ENCODE measurements around the gene TCP11L2. TPM values are rescaled to one million over a fixed set of nuclear protein-coding genes. Genes with fewer than 3 reads are reported as not detected.
"Not testable (repeated sequence)": the region's sequence is repeated elsewhere in the genome, so short reads cannot be mapped to it uniquely, and the experiment has no call there.

Gene TCP11L2
- total RNA-seq, 1 donor from 2014 or later = 59.1 TPM

DNA sequence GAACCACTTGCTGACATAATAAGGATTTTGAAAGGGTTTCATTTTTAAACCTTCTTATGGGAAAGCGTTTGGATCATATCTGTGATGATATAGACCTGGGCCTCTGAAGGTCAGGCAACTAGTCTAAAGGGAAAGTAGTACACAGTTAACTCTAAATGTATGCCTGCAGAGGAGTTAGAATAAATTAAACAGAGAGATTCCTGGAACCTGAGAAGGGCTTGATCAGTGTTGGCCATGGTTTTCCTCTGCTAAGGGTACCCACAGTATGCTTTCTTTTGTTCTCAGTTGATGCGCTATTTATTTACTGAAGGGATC, 40.6 kb downstream of the TCP11L2 start:
- DNase-seq (ENCODE audit: low read depth in 2 of 2) = no peak

DNA sequence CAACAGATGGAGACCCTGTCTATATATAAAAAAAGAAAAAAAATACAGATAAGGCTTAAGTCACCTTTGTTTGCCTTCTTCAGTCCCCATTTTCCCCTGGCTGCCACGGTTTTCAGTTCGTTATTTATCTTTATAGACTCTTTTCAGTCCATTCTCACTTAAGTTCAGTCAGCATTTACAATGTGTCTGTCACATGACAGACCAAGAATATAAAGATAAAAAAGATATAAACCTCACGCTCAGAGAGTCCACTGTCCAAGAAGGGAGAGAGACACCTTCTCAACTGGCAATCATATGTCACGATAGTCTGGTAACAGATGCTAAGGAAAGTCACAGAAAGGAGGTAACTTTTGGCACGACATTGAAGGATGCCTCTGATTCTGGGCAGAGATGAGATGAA, 41.6 kb downstream of the TCP11L2 start:
- DNase-seq (ENCODE audit: low read depth in 2 of 2) = no peak

GRCh38 chr12:106345746-106346145, 43.2 kb downstream of the TCP11L2 start:
- DNase-seq (ENCODE audit: low read depth in 2 of 2) = peak; percentile 75 to 82

DNA sequence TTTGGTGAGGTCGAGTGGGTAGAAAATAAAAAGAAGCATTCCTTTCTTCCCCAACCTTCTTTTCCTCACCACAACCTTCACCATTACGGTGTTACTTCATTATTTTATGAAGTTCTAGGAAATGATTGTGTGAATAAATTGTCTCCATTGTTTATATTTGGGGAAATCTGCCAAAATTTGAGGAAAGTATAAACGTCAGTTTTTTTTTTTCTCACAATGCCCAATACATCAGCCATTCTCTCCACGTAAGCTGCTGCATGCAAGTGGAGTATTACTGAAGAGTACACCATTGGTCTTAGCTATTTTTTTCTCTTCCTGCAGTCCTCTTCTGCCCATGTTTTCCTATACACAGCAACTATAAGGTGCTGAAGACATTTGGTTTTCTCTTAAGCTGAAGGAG, 45.9 kb downstream of the TCP11L2 start:
- DNase-seq (ENCODE audit: low read depth in 2 of 2) = peak; percentile 50 to 74

DNA sequence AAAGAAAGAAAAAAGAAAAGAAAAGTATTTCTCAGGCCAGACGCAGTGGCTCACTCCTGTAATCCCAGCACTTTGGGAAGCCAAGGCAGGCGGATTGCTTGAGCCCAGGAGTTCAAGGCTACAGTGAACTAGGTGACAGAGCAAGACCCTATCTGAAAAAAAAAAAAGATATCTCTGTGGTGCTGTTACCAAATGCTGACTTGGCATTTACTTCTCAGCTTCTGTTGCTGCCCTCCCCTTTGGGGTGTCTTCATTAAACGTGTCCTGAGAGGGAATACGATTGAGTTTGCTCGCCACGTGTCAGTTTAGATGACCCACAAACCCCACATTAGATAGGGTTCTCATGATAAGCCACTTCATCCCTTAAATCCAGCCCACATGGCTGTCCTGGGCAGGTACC, 50.6 kb downstream of the TCP11L2 start:
- no peak for DNase-seq (ENCODE audit: low read depth in 2 of 2)

GRCh38 chr12:106357549-106358395, 55.2 kb downstream of the TCP11L2 start, which contains the start of gene POLR3B:
Gene POLR3B (plus strand): TSS chr12:106357748. CDS start chr12:106357880, 132 bp downstream.
- DNase-seq (ENCODE audit: low read depth in 2 of 2) = peak; percentile 97 to 98

- DNase-seq (ENCODE audit: low read depth in 2 of 2) = peak in 1 of 2 donors; percentile 63
Measured at GRCh38 chr12:106358396-106359241, 56.1 kb downstream of the TCP11L2 start.

GRCh38 chr12:106359646-106360399, 57.3 kb downstream of the TCP11L2 start:
- no peak for DNase-seq (ENCODE audit: low read depth in 2 of 2)

DNA sequence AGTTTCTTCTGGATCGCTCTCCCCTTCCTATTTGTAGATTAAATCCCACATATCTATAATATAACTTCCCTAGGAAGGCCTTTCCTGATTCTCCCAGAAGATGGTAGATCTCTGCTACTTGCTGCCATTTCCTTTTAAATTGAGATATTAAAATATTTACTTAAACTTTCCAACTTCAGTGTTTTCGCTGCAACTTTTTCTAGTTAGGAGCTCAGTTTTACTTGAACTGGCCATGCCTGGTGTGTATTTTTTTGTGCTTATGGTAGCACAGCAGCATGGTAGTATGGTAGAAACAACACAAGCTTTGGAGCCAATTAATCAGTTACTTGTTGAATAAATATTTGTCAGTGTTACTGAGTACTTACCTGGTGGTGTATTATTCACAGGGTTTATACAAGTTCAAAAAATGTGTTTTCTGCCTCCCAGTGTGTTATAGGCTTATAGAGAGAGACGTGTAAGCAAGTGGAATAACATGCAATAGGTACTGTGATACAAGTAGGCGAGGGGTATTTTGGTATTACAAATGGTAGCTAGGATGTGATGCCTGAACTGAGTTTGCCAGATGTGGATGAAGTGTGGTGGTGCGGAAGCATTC, 58.0 kb downstream of the TCP11L2 start:
- DNase-seq (ENCODE audit: low read depth in 2 of 2) = no peak

DNA sequence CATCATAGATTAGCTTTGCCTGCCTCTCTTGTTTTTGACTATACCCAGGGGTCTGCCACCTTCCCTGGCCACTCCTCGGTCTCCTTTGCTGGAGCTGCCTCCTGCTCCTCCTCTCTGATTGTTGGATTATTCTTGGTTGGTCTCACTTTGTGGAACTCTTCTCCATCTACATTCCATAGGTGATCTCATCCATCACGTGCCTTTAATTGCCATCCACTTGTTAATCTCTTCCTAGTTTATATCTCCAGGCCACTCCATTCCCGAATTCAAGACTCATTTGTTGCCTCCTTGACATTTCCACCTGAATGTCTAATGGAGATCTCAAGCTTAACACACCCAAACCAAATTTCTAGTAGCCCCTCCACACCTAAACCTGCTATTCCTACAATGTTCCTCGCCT, 60.4 kb downstream of the TCP11L2 start:
- no peak for DNase-seq (ENCODE audit: low read depth in 2 of 2)

DNA sequence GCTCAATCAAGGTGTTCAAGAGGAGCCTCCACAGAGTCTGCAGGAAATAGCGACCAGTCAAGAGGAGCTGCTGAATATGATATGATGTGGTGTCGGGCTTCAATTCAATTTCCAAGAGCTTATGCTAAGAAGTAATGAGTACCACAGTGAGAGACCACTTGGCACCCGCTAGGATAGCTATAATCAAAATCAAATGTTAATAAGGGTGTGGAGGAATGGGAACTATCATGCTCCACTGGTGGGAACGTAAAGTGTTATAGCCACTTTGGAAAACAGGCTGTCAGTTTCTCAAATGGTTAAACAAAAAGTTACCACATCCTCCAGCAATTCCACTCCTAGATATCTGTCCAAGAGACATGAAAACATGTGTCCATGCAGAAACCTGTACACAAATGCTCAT, 61.7 kb downstream of the TCP11L2 start:
- DNase-seq (ENCODE audit: low read depth in 2 of 2) = no peak

DNA sequence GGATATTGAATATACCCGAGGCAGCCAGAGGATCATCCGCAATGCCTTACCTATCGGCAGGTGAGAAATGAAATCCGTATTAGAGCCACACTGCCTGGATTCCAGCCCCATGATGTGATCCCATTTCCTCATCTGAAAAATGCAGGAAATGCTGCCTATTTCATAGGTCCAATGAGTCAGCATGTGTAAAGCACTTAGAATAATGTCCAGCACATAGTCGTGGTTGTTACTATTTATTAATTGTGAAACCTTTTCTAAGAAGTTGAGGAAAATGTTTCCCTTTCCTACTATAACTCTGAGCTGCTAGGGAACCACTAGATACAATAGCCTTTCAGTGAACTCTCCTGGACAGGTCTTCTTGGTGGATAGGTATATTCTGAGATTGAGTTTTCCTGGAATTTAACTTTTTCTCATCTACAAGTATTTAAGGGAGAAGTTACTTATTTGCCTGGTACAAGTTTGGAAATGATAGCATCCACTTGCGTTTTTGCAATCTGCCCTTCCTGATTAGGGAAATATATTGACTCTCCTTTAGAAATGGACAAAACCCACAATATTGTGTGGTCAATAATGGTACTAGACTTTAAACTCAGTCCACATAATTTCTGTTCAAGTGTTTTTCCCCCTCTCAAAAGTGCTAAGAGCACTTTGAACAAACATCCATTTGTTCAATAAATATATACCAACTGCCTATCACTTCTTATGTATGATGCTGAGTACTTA, 67.3 kb downstream of the TCP11L2 start:
- DNase-seq (ENCODE audit: low read depth in 2 of 2) = peak; percentile 77 to 85

- DNase-seq (ENCODE audit: low read depth in 2 of 2) = no peak
Measured at GRCh38 chr12:106378788-106379187, 76.3 kb downstream of the TCP11L2 start.

- DNase-seq (ENCODE audit: low read depth in 2 of 2) = no peak
Measured at GRCh38 chr12:106380954-106381353, 78.4 kb downstream of the TCP11L2 start.

GRCh38 chr12:106381866-106382265, 79.3 kb downstream of the TCP11L2 start:
- not testable (repeated sequence) for DNase-seq (ENCODE audit: low read depth in 2 of 2)

DNA sequence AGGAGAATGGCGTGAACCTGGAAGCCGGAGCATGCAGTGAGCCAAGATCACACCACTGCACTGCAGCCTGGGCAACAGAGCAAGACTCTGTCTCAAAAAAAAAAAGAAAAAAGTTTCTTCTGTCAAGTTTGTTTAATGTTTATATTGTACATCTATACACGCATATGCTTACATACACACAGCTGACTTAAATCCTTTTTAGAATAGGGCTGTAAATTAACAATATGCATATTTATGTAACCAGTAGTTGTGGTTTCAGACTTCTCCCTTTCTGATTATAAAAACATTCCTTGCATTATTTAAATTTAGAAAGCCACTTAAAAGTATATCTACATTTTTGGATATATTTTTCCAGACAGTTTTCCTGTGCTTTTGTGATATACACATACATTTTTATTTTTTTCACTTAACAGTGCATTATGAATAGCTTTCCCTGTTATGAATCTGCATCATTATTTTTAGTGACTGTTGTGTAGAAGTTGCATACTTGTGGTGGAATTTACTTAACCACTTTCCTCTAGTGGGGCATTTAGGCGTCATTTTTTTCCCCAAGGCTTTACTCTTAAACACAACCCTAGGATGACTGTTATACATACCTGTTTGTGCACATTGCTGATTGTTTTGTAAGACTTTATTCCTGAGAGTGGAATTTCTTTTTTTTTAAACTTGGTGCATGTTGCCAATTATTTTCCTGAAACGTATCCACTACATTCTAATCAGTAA, 84.4 kb downstream of the TCP11L2 start:
- DNase-seq (ENCODE audit: low read depth in 2 of 2) = no peak

- DNase-seq (ENCODE audit: low read depth in 2 of 2) = no peak
Measured at GRCh38 chr12:106387848-106388377, 85.4 kb downstream of the TCP11L2 start.

GRCh38 chr12:106389151-106389550, 86.6 kb downstream of the TCP11L2 start:
- DNase-seq (ENCODE audit: low read depth in 2 of 2) = no peak

- DNase-seq (ENCODE audit: low read depth in 2 of 2) = peak in 1 of 2 donors; percentile 13
Measured at GRCh38 chr12:106392759-106393158, 90.2 kb downstream of the TCP11L2 start.
